NCI-H128 (cell line): ENCODE results near the gene MYRIP.
"Not testable (repeated sequence)": the region's sequence is repeated elsewhere in the genome, so short reads cannot be mapped to it uniquely, and the experiment has no call there.

Experiments
- DNase-seq: peaks from one replicate; lab custom pipeline; 2025; ENCODE audit not compliant: unreplicated experiment; lab: John Stamatoyannopoulos, UW

Gene MYRIP

DNA sequence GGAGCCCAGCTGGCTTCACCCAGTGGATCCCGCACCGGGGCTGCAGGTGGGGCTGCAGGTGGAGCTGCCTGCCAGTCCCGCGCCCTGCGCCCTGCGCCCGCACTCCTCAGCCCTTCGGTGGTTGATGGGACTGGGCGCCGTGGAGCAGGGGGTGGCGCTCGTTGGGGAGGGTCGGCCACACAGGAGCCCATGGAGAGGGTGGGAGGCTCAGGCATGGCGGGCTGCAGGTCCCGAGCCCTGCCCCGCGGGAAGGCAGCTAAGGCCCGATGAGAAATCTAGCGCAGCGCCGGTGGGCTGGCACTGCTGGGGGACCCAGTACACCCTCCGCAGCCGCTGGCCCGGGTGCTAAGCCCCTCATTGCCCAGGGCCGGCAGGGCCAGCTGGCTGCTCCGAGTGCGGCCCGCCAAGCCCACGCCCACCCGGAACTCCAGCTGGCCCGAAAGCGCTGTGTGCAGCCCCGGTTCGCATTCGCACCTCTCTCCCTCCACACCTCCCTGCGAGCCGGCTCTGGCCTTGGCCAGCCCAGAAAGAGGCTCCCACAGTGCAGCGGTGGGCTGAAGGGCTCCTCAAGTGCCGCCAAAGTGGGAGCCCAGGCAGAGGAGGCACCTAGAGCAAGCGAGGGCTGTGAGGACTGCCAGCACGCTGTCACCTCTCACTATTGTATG is 268.6 kb downstream of the MYRIP start:
- DNase-seq = not testable (repeated sequence)

DNA sequence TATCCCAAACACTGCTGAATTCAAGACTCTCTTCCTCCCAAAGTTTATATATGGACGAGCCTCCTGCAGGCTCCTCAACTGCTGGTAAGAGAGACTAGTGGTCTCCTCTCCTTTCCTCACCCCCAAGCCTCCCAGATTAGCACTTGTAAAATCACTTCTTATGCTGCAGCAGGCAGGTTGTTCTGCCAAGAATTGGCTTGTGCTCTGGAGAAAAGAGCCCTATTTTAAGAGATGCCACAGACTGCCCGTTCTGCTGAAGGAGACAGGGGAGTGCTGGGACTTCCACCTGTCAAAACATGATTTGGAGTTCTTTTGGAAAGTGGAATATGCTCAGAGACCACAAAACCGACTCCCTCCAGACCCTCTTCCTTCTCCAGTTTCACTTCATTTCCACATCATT is 269.2 kb downstream of the MYRIP start:
- DNase-seq = no peak

DNA sequence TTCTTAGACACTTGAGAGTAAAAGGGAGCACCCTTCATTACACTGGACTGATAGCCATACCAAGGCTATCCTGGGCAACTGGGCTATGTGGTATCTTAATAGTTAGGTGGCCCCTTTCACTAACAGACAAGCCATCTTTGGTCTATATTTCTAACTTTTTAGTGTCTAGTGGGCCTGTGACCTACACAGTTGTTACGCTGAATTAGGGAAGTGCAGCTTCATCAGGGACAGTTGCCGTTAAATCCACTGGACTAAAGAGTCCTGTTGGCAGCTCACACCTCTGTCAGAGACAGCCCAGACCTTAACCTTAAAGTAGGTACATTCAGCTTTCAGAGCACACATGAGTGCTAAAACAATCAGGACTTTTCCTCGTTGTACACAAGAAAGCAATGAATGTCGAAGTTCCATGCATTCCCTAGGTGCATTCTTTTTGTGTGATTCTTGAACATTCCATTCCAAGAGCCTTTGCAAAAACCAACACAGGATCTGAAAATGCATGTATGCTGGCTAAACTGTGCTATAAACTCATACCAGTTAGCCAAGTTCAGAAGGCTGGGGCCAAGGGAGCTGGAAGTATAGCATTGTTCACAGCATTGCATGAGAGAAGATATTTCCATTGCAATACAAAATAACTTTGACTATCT is 269.9 kb downstream of the MYRIP start:
- no peak for DNase-seq

DNA sequence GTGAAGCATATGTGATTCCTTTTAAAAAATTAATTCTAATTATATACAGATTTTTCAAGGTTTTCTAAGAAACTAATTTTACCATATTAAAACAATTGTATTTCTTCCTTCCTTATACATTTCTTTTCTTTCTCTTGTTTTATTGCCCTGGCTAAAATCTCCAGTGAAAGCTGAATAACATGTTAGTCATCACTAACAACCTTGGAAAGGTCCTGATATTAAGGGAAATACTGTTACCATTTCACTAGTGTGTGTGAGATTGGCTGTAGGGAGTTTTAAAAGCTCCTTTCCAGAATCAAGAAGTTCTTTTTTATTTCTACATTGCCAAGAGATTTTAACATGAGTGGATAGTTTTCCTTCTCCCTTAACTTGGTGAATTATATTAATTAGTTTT is 270.4 kb downstream of the MYRIP start:
- no peak for DNase-seq

DNA sequence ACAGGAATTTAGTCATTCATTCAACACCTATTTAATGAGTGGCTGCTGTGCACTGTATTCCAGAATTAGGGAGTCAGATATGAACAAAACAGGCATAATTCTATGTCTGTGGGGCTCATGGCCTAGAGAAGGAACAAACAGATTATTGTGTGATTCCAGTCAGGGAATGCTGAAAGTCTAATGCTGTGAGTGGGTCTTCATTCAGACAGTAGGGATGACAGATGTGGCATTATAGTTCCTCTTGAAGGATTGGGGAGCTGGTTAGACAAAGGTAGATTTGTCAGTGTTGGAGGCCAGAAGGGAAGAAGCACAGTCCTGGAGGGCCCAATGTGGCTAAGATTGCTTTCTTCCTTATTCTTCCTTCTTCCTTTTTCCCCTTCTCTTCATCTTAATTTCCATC is 273.7 kb downstream of the MYRIP start:
- no peak for DNase-seq

DNA sequence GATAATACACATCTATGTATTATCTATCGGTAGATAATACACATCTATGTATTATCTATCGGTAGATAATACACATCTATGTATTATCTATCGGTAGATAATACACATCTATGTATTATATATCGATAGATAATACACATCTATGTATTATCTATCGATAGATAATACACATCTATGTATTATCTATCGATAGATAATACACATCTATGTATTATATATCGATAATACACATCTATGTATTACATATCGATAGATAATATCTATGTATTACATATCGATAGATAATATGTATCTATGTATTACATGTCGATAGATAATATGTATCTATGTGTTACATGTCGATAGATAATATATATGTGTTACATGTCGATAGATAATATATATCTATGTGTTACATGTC is 275.0 kb downstream of the MYRIP start:
- not testable (repeated sequence) for DNase-seq

DNA sequence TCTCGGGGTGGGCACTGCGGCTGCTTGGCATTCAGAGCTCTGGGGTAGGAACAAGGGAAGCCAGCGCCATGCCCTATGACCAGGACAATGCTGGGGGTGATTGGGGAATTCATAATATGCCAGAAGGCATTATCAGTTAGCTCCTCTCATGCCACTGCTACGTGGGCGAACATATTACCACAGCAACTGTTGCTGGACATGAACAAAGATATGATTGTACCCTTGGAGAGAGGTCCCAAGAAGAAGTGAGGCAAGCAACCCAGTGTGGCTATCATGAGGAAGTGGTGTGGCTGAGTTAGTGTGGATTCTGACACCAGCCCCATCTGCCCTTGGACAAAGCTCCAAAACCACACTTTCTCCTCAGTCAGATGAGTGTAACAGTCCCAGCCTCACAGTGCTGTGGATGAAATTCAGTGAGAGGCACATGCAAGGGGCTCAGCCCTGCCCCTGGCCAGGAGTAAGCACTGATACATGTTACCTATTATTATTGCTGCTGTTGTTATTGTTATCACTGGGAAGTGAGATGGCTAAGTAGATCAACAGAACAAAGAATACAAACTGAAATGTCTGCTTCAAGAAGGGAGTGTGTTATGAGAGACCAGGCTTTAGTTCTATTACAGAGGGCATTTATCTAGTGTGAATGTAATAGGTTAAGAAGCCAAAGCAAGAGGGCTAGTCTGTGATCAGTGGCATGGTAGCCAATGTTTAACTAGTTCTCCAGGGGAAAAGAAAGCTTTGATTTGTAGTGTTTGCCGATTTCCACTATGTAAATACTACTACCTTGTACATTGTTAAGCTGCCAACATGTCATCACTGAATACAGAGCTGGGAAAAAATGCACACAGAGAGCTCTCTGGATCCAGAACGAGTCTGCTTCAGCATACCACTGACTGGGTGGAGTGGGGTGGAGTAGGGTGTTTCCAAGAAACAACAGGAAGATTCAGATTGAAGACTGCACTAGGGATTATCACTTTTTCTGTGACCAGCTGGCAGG is 277.8 kb downstream of the MYRIP start:
- DNase-seq = no peak

DNA sequence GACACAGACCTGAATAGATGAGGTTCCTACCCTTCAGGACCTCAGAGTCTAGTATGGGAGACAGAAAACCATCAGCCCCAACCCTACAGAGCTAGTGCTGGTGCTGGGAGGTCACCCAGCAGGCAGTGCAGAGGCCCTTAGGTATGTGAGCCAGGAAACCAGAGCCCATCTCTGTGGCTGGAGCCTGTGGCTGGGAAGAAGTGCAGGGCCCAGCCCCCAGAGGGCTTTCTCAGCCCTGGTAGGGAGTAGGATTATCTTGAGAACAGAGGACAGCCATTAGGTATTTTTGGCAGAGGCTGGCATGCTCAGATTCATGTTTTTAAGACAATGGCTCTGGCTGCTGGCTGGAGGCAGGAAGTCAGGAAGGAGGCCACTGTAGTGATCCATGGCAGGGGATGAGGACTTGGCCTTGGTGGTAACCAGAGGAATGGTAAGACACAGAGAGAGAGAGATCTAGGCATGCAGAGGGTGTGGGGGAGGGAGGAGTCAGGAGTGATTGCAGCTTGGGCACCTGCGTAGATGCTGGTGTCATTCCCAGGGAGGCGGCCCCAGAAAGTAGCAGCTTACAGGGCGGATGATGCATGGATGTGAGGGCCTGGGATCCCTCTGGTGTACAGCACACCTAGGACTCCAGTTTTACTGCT is 279.2 kb downstream of the MYRIP start:
- no peak for DNase-seq

DNA sequence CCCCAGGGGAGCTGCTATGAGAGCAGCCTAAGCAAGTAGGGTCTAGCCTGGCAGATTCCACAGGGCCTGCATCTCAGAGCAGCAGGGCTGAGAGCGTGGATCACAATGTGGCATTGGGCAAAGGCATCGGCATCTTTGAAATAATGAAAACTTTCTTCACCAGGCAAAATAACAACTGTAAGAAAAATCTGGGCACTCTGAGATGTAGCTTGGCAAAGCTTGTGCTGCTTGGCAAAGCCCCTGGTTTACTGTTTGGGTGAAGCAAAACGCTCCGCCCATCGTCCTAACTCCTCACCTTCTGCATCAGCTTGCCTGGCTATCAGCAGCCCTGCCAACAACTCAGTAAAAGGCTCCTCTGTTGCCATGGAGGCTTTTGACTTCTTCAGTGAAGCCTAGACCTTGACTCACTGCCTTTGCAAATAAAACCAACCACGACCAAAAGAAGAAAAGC is 287.3 kb downstream of the MYRIP start:
- DNase-seq = no peak

DNA sequence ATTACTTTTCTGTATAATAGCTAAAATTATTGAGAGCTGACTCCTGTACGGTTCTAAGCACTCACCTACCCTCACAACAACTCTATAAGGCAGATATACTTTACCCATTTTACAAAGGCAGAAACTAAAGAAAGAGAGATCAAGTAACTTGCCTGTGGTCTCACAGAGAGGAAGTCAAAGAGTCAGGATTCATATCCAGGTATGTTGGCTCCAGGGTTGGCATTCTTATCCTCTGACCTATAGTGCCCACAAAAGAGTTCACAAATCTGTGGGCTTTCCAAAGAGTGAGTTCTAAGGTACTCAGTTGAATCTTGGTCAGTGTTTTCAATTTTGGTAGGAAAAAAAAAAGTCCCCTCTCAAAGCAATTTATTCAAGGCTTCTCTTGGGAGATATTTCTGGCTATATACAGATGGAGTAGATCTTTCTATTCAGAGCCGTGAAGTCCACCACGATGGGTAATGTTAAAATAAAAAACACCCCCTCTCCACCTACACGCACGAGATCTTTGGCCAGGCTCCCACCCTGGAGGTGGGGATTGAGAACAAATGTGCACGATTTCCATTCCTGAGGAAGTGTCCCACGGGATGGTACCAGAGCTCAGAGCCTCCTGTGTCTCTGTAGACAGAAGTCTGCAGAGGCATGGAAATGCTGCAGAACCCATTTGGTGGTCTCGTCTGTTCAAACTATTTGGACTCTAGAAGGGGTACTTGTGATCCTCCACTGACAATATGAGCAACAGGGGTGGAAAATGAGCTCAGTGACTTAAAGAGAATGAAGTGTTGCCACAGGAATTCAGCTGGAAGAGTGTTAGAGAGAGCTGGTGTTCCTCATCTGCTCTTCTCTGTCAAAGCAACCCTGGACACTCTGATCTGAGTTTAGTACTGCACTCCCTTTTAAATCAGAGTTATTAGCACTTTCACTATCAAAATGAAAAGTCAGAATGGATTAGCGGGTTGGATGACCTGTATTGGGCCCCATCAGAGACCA is 288.0 kb downstream of the MYRIP start:
- DNase-seq = no peak

DNA sequence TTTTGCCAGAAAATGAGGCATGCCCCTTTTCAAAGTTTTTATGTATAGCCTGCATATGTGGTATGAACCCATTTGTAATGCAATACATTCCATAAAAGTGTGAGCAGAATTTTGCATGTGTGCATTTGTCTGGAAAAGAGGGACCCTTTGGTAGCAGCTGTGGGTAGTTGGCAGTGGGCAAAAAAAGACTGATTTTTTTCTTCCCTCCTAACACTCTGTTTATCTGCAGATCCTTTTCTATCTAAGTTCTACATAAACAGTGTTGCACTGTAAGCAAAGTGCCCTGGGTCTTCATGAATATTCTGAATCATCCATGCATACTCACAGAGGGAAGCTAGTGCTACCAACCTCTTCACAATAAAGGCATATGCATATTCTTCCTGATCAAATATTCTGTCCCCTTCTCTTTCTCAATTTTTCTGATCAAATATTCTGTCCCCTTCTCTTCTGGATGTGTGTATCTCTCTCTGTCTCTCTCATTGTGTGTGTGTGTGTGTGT is 288.9 kb downstream of the MYRIP start:
- no peak for DNase-seq

DNA sequence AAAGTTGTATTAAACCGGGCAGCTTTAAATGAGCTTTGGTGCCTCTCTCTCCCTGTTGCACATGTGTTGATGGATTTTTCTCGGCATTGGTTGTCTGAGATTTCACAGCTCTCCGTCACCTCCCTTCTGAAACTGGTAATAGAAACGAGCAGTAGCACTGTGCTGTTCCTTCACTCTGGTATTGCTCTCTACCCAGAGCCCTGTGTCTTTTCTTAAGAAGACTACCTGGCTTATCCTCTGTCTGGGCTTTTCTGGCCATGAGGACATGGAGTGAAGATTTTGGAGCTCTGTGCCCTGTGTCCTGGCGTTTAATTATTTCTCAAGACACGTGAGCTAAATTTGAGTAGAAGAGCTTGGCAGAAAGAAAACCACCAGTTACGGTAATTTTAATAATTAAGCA is 290.5 kb downstream of the MYRIP start:
- DNase-seq = no peak

DNA sequence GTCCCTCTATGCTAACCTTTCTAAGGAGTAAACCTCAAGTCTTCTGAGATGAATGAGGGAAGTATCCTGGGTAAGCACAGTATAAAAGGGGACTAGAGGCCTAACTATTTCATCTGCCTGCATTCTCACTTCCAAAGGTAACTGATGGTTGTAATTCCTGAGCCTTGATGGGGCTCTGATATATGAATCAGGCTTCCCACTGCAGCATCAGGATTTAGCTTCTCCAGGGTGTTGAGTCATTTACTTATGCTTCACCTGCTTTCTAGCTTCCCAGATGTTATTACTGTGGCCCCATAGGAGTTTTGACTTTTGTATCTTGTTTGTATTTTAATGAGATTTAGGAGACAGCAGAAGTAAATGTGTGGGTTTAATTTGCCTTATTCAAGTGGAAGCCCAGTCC is 292.8 kb downstream of the MYRIP start:
- no peak for DNase-seq

DNA sequence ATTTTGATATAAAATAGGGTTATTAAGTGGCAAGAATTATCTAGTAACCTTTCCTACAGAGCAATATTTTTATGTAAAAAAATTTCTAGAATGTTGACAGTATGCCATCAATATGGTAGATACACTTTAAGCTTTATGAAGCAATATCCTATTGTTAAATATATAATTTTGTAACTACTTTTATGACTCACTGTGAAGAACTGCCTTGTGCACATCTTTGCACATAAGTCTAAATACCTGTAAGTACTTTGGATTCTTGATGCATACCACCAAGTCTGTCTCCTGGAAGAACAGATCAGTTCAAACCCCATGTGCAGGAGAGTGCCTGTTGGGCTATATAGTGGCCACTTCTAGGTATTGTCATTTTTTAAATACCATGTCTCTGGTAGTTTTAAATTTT is 294.4 kb downstream of the MYRIP start:
- DNase-seq = no peak

DNA sequence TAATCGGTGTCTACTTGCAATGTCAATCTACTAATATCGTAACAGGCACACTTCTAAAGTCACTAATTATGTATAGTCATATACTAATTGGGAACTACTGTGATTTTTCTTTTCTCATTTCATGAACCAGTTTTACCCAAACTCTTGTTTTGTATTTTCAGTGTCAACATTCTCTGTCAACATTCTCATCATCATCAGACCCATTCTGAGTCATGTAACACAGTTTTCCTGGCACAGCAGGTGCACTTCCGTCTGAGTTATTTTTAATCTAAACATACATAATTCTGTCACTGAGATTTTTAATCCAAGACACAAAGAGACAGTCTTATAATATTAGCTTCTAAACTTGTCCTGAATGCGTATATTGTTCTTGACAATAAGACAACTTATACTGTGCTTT is 295.0 kb downstream of the MYRIP start:
- no peak for DNase-seq

DNA sequence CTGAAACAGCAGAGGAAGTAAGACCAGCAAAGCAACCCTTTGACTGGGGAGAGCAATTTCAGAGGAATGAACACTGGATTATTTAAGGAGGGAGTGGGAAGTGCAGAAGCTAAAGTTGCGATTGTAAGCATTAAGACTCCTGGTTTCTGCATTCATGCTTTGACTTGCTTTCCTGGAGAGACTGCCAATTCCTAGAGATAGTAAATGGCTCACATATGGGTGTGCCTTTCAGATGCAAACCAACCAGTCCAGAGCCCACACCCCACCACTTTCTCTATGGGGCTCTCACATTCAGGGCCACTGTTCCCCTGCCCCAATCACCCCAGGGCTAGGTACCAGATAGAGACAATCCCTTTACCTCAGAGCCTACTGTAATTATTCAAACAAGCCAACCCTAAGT is 299.2 kb downstream of the MYRIP start:
- DNase-seq = no peak

DNA sequence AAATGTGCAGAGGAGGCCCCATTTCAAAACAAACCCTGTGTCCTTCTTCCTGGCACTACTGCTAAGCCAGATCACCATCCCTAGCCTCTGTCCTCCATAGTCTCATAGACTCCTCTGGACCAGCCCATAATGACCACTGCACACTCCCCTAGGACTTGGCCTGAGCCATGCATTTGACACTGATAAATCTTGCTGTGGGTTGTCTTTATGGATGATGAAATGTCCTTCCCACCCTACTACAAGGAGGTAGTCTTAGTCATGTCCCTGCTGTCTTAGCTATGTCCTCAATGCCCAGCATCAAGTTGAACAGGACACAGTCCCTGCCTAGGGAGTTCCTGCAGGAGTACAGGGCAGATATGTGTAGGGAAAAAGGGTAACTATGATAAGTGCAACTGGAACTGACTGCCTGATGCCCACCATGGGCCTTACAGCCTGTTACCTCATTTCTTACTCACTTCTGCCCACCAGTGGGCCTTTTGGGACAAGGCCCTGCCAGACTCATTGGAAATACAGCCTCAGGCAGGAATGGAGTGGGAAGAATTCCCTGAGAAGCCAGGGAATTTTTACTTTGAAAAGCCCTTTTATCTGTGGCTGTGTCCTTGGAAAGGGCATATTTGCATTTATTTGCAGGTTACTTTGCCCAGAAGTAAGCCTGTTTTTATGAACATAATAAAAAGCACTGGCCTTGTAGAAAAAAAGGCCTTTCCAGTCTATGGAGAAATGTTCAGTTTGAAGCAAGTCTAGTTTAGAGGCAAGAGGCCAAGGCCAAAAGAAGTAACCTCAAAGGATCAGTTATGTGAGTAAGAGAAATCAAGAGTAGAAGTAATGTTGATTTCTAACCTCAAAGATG is 300.5 kb downstream of the MYRIP start:
- no peak for DNase-seq

DNA sequence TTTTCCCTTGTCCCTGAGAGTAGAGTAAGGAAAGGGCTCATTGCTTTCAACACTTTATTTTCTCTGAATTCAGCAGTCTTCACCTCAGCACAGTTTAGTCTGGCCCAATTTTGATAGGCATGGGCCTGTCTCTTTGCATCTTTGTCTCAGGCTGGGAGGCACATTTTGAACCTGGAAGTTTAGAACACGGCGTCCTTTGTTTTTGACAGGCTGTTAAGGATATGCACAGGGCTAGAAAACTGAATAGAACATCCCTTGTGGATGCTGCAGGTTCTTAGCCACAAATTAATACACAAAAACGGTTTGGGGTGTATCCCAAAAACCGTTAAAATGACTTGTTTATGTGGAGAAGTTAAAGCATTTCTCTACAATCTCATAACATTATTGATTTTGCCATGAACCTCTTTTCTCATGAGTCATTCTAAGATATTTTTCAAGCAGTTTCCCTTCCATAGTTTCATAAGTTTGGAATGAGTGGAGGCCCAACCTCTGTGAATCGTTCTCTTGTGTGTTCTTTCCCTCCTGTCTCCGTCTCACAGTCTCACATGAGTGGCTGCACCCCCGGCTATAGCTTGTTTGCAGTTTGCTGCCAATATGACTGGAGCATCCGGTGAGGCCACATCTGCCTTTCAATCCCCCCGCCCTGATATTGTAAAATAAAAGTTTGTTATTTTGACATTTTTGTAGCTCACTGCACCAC is 307.2 kb downstream of the MYRIP start:
- DNase-seq = no peak
